ENCODE data around the gene DLGAP4.

The DLGAP4 gene

DNA sequence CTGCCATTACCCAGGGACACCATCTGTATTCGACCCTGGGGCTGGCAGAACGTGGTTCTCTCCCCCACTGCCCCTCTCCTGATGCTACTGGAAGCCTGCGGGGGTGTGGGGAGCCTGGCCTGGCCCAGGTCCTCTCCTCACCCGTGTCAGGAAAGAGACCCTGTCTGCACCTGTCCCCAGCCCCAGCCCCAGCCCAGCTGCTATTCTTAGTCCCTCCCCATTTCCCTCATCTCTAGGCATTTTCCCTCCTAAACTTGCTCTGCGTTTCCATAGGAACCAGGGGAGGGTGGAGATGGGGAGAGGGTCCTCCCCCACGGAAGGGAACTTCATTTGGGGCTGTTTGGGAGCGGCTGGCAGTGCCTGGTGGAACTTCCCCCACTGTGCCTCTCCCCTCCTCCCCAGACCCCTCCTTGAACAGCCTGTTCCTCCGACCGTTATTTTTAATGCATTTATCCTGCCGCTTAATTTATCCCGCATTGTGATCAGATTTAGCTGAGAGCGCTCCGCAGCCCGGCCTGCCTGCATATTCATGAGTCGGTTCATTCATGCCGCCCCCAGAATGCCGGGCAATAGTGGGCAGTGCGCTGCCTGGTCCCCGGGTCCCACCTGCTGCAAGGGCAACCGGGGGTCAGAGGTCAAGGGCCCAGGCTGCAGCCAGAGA is 31.8 kb upstream of the DLGAP4 start:
- no peak for DNase-seq

DNA sequence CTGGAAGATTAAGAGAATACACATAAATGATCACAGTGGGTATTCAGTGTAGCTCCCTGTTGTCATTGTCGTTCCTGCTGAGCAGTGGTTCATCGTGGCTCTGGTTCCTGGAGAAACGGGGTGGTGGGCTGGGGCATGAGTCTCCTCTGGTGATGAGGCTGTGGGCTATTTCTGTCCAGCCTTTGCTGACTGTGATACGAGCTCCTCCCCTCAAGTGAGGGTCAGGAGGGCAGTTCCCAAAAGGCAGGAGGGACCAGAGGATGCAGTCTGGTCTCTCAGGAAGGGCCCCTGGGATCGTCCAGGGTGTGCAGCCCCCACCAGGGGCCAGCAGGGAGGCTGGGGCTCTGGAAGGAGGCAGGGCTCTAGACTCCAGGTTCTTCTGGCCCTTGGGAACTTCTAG is 31.1 kb upstream of the DLGAP4 start:
- no peak for DNase-seq

DNA sequence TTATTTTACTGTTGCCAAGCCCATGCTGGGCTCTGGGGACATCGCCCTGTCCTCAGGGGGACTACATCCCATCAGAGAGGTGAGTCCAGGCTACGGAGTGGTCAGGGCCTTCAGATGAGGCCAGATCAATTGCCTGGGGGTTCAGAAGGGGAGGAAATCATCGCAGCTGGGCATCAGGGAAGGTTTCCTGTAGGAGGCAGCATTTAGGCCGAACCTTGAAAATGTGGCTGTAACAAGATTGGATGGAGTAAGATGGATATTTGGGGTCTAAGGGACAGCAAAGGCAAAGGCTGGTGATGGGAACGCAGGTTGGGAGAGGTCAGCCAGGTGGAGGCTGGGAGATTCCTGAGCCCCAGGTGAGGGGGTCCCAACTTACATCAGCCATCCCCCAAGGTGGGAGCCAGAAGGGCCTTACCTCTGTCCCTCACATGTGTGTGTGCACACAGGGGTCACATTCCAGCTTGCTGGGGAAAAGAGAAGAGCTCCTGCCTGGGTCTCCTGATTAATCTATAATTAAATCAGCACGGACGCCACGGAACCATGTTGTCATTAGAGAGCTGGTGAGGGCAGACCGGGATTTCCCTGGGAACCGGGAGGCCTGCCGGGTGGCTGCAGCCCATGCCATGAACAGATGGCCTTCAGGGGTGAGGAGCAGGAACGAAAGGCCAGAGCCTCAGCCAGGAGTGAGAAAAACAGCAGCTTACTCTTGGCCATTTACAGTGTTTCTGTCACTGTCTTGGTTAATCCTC is 30.5 kb upstream of the DLGAP4 start:
- no peak for DNase-seq

DNA sequence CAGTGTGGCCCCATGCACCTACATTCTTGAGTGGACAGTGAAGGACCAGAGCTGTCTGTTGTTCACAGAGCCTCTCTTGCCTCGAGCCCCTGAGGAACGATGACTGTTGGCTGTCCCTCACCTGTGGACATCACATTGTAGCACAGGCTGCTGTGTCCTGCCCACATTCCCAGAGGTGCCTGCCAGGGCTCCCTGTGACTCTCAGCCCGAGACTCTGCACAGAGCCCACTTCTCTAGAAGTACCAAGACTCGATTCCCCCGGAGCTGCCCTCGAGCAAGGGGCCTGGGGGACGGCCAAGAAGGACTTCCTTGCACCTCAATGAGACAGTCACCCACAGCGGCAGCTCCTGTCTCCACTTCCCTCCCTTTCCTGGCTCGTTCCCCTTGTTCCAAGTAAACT is 28.6 kb upstream of the DLGAP4 start:
- no peak for DNase-seq

DNA sequence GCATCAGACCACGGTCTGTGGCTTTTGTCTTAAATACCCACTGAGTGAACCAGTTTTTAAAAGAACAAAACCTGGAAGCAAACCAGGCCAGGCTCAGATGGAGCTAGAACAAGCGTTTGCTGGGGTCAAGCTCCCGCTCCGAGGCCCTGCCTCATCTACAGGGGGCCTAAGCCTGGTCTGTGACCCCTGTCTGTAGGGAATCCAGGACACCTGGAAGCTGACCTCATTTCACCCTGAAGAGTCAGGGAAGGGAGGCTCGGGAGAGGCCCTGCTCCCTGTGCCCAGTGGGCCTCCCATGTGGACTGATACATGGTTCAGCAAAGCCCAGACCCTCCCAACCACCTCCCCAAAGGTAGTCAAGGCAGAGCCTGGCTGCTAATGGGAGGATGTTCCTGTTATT is 26.8 kb upstream of the DLGAP4 start:
- DNase-seq, result no peak

DNA sequence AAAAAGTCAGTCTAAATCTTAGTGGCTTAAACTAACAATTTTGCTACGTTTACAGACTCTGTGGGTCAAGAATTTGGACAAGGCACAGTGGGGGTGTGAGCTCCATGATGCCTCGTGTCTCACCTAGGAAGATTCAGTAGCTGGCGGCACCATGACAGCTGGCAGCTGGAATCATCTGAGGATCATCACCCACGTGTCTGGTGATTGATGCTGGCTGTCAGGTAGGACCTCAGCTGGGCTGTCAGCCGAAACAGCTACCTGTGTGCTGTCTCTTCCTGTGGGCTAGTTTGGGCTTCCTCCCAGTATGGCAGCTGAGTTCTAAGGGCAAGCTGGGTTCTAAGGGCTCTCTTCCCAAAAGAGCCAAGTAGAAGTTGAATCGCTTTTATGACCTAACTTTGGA is 26.4 kb upstream of the DLGAP4 start:
- DNase-seq, result no peak

DNA sequence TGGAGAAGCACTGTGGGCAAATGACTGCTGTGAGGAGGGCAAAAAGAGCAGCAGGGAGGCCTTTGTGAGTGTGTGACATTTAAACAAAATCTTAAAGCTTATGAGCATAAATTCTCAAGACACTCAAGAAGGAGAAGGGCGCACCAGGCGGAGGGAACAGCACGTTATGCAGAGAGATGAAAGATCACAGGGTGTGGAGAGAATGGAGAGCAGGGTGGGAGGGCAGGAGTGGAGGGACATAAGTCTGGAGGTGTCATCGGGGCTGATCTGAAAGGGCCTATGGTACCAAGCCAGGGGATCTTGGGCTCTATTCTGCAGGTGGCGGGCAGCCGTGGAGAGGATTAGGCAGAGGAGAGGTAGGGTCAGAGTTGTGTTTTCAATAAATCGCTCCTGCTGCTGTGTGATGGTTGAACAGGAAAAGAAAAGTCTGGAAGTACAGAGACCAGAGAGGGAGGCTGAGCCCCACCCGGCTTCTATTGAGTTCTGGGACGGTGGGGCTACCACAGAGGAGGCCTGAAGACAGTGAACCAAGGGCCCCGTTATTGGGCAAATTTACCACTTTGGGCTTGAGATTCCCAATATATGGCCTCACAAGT is 24.3 kb upstream of the DLGAP4 start:
- DNase-seq, result no peak

DNA sequence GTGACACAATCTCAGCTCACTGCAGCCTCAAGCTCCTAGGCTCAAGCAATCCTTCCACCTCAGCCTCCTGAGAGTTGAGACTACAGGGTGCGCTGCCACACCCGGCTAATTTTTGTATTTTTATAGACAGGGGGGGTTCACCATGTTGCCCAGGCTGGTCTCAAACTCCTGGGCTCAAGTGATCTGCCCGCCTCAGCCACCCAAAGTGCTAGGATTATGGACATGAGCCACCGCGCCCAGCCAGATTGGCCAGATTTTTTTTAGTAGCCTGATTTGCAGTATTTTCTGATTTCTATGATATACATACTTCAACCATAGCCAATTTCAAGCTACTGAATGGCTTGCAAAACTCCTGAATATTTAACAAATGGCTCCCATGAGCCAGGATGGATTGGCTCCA is 21.4 kb upstream of the DLGAP4 start:
- no peak for DNase-seq

DNA sequence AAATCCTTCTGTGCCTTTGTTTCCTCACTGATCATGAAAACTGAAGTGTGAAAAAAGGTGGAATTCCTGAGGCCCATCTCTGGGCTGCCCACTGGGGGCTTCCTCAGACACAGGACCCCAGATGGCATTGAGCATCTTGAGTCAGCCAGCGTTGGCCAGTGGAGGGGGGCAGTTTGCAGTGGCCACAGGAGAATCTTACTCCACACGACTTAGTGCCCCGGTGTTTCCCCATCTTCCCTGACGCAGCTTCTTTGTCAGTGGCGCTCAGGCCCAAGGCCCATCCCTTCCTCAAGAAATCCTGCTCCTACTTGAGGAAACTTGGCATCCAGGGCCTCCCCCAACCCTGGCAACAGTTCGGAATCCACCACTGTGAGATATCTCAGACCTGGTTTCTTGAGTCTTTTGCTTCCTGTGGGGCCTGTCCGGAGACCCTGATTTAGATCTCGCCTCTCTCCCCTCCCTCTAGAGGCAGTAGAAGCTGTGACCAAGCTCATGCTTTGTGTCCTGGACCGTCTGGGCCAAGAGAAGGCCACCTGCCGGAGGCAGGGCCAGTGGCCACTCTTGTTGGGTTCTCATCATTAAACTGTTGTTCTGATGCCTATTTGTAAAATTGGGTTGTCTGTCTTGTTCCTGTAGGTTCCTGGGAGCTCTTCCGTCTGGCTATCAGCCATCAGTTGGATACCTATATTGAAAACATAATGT is 20.2 kb upstream of the DLGAP4 start:
- no peak for DNase-seq

DNA sequence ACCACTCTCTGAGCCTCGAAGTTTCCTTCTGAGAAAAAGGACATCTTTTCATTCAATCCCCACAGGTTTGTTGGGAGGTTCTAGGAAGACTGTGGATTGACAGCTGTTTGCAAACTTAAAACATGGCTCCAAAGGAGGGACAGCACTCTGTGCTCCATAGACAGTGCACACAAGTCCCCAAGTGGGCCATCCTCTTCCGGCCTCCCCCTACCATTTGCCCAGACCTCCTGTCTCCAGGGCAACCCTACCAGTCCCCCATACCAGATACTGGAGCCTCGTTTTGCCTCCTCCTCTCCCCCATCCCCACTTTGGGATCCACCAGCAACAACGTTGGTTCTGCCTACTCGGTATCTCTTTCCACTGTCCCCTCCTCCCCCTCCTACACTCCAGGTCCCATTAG is 8.5 kb upstream of the DLGAP4 start:
- DNase-seq, result no peak

DNA sequence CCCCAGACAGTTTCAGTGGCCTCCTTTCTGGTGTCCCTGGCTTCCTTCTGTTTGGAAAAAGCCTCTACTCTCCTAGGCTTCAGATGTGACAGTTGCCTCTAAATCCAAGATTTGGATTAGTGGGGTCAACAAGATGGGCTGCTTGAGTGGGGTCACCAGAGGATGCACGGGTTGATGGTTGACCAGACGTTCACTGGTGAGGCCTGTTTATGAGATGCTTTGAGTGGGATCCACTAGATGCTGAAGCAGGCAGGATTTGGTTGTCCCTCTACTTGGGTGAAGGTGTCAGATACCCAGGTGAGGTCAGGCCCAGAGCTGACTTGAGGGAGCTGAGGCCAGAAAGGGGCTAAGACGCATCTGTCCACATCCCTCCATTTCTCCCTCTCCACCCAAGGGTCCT is 8.1 kb upstream of the DLGAP4 start:
- no peak for DNase-seq

DNA sequence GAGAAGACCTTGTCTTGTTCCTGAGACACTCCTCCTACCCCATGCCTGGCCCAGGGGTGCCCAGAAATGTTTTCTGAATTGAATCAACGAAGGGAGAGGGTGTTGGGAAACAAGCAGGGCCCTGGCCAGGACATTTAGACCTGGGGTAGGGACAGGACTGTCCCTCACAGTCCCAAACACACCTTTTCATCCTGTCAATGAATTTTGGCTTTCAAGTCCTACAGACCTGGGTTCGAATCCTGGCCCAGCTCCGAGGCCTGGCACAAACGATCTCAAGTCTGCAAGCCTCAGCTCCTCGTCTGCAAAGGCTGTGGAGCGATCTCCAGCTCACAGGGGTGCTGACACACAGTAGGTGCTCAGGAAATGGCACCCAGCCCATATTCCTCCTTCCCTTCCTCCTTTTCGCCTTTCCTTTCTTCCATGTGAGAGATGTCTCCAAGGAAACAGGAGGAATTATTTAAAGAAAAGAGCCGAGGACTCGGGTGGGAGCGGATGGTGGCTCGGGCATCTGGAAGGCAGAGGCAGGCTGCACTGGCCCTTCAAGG is 7.3 kb upstream of the DLGAP4 start:
- DNase-seq, result no peak

DNA sequence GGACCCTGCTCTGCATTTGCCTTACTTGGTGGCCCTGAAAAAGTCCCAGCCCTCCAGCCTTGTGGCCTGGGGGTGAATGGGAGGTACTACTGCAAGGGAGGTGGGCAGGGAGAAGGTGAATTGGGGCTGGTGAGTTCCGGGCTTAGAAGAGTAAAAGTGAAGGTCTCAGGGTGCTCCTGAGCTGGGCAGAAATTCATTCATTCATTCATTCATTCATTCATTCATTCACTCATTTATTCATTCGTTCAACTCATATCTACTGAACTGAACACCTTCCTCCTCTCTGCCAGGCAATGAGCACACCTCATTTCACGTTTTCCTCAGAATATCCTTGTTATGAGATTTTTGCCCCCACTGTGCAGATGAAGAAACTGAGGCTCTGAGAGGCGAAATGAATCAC is 6.7 kb upstream of the DLGAP4 start:
- no peak for DNase-seq

DNA sequence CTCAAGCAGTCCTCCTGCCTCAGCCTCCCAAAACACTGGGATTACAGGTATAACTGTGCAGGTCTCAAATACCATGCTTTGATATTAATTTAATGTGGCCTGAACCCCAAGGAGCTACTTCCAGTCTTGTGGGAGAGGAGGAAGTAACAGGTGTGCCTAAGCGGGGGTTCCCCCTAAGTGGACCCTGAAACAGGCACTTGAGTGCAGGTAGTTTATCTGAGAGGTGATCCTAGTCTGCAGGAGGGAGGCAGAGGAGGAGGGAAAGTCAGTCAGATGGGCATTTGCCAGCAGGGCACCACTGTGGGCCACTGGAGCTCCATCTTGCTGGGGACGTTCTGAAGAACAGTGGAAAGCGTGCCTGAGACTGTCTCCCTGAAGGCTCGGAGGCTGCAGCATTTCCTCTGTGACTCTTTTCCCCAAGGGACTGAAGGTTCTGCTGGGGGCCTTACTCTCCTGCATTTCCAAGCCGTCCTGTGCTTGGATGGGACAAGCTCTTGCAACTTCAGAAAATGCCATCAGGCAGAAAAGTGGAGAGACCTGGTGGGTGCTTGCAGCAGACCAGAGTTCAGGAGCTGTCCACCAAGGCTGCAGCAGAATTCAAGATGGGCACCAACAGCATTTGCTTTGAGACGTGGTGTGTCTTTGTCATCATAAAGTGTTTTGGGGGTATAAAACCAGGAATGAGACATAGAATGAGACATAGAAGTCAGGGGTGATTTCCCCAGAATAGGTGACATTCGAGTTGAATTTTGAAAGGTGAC is 4.6 kb upstream of the DLGAP4 start:
- no peak for DNase-seq

DNA sequence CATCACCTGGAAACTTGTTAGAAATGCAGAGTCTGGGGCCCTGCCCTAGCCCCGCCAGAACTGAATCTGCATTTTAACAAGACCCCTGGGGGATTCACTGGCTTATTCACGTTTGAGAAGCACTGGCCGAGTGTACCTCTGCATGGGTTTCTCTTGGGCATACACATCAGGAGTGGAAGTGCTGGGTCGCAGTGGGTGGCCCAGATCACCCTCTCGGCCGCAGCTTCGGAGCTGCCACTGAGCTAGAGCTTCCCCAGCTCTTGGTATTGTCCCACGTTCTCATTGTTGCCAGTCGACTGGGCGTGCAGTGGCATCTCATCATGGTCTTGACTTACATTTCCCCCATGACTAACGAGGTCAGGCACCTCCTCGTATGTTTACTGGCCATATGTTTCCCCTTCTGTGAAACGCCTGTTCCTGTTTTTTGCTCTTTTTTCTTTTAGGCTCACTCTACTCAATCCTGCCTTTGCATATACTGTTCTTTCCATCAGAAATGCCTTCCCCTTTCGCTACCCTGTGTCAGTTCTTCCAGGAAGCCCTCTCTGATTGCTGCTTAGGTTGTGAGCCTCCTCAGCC is 3.0 kb upstream of the DLGAP4 start:
- no peak for DNase-seq

DNA sequence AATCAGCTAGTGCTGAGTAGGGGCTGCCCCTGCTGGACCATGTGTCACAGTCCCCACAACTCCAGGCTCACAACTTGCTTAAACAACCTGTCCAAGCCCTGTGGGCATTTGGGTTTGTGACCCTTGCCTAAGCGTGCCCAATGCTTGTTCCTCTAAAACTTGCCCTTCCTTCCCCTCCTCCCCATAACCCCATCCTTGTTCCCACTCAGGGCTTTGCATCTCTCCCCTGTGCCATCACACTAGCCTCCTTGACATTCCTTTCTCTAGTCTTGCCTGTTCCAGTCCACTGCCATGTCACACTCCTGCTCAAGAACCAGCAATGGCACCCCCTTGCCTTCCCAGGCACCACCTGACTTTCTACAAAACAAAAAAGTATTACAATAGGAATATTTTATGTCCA is 2.3 kb upstream of the DLGAP4 start:
- no peak for DNase-seq

DNA sequence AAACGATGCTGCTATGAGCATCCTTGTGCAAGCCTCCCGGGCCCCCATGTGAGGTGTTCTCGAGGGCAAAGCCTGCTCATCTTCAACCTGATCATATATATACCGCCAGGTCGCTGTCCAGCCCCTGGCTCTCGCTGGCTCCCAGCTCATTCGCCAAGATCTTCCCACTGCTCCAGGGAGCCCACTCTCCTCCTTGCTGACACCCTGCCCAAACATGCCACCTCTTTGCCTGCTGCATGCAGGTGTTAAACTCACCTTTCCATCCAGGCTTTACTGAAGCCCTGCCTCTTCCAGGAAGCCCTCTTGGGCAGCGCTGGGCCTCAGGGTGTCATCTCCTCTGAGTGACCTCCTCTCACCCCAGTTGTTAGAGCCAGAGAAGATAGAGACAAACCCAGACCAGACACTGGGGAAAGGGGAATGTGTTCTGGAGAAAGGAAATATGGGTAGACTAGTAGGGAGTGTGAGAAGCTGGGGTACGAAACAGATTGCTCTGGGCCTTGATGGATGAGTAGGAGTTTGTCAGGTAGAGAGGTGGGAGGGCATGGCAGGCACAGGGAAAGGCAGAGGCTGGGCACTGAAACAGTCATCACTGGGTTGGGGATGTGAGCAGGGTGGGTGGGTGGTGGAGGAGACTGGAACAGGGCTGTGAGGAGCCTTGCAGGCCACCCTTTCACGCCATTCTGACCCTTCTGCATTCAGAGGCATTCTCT is 1.2 kb upstream of the DLGAP4 start:
- DNase-seq, result no peak

DNA sequence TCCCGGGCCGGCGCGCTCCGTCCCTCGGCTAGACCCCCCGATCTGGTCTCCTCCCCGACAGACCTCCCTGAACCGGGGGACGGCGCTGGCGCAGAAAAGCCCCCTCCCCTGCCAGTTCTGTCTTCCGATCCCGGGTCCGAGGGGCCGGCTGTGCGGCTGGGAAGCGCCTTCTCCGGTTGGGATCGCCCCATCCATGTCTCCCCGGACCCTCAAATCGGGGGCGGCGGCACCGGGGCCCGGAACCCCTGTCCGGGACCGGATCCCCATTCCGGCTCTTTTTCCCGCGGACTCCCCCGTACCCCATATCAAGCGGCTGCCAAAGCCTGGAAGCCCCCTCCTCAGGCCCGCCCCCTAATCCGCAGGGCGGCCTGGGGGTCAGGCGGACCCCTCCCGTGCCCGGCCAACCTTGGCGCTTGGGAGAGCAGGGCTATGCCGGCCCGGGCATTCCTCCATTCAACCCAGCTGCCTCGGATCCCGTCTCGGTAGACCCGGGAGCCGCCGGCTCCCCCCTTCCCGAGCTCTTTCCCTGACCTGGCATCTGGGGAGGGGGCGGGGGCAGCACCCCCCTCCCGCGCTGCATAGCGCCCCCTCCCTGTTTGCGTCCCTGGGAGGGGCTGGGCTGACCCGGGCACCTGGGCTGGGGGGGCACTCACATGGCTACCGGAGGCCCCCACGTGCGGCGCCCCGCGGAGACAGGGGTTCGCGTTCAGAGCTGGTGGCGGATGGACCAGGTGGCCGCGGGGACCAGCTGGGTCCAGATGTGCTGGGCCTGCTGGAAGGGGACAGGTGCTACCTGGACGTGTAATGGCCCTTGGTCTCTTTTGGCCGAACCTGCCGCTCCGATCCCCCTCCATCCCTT is 643 bp downstream of the DLGAP4 start:
- DNase-seq, result no peak

DNA sequence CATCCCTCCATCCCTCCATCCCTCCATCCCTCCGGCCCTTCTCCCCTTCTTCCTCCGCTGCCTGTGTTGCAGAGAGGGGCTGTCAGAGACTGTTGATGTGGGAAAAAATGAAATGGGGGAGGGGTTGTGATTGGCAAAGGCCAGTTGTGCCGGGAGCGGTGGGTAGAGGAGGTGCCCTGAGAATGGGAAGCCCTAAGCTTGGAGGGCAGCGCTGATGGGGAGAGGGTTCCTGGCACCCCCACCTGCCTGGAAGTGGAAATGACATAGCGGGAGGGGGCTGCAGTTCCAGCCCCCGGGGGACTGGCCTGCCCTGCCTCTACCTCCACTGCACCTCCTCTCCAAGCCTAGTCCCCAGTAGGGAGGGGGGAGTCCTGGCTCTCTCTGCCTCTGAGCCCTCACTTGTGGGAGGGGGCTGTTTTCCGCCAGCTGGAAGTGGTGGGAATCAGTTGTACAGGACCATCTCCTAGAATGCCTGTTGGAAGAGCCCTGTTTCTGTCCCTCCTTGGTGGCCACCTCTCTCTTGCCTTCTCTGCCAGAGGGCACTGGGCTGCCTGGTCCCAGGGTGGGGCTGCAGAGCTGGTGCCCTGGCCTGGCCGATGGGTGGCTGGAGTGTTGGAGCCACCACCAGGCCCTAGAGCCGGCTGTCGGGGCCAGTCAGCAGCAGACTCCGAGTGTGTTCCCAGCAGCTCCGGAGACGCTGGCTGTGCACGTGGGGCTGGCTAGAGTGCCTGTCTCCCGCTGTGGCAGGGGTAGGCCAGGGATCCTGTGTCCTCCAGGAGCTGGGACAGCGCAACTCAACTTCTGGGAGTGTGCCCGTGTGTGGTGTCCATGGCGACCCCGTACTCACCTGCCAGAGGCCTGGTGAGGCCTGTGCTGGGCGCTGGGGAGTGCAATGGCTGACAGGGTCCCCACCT is 1.5 kb downstream of the DLGAP4 start:
- no peak for DNase-seq

DNA sequence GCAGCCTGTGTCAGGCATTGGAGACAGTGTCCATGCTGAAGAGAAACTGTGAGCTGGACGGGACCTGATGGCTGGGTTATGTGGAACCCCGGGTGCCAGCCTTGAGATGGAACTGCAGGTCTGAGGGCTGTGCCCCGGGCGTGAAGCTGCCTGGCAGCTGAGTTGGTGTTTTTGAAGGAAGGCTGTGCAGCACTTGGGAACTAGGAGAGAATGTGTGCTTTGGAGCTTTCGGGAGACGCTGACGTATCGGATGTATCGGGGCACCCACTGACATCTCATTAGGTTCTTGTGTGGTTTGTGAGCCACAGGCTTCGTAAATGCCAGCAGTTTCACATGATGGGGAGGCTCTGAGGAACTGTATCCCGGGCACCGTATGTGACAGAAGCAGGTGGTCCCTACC is 2.2 kb downstream of the DLGAP4 start:
- DNase-seq, result no peak

Data from CD4-positive, alpha-beta T cell treated with Interleukin-10 for 1 hour (primary cell).